Effector CD8-positive, alpha-beta T cell (primary cell): Measurements from ENCODE around the gene TMEM245.
"Not testable (repeated sequence)": the region's sequence is repeated elsewhere in the genome, so short reads cannot be mapped to it uniquely, and the experiment has no call there.

Experiments used
- DNase-seq: peaks from one replicate; lab custom pipeline; 2025; lab: John Stamatoyannopoulos, UW

The TMEM245 gene

DNA sequence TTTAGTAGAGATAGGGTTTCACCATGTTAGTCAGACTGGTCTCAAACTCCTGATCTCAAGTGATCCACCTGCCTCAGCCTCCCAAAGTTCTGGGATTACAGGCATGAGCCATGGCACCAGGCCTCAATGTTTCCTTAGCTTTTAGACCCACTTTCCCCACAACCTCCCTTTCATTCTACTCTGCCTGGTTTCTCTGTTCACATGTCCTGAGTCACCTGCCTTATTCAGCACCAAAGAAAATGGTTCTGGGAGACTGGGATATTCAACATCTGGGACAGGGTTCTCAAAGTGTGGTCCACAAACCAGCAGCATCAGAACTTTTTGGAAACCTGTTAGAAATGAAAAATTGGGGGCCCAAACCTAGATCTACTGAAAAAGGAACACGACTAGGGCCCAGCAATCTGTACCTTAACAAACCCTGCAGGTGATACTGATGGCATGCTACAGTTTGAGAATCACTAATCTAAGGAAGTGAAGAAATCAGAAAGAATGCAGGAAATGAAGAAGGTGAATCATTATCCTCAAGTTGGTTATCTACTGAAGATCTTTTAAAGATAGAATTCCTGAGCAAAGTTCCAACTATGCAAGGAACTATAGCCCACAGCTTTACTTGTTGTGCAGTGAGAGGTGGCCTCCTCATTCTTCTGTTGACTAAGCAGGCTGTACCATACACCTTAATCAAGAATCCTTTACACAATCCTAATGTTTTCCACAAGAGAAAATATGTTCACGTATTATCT, 54.6 kb downstream of the TMEM245 start:
- no peak for DNase-seq

DNA sequence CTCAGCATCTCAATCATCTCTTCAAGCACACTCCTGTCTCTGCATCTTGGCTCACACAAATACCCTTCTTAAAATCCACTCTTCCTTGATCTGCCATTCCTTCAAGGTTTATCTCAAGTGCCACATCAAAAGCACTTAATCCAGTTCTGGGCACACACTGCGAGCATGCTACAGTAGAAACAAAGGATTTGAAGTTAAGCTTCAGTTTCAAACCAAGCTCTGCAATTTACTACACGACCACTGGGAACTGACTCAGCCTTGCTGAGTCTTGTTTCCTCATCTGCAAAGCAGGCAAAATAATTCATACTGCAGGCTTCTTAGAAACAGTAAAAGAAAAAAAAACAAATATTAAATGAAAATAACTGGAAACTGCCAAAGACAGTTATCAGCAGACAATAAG, 56.0 kb downstream of the TMEM245 start:
- DNase-seq = no peak

DNA sequence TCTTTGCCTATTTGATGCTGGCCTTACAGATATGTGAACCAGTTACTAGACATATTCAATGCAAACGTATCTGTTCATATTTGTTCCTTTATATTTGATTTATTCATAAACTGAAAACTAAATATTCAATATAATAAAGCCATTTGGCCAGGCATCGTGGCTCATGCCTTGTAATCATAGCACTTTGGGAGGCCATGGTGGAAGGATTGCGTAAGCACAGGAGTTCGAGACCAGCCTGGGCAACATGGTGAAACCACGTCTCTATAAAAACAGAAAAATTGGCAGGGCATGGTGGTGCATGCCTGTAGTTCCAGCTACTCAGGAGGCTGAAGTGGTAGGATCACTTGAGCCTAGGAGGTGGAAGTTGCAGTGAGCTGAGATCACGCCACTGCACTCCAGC, 57.2 kb downstream of the TMEM245 start:
- DNase-seq = no peak

DNA sequence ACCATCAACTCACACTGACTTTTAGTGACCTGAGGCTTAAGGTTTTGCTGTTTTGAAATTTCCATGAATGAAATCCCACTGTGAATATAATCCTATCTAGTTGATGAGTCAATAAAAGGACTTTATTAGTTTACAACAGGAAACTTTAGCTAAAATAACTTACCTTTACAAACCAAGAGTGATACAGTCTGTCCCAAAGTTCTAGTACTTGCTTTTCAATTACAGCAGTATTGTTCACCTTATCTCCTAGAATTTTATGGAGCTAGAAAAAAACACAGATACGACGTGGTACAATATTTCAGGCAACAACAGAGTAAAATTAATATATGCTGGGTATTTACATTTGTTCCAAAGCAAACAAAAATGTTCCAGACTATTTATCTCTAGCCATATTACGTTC, 59.6 kb downstream of the TMEM245 start:
- no peak for DNase-seq

DNA sequence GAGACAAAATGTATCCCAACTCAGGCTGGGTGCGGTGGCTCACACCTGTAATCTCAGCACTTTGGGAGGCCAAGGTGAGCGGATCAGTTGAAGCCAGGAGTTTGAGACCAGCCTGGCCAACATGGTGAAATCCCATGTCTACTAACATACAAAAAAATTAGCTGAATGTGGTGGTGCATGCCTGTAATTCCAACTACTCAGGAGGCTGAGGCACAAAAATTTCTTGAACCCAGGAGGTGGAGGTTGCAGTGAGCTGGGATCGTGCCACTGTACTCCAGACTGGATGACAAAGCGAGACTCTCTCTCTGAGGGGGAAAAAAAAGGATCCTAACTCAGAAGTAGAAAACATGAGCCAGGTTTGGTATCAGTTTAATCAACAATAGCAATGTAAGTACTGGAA, 66.6 kb downstream of the TMEM245 start:
- not testable (repeated sequence) for DNase-seq

DNA sequence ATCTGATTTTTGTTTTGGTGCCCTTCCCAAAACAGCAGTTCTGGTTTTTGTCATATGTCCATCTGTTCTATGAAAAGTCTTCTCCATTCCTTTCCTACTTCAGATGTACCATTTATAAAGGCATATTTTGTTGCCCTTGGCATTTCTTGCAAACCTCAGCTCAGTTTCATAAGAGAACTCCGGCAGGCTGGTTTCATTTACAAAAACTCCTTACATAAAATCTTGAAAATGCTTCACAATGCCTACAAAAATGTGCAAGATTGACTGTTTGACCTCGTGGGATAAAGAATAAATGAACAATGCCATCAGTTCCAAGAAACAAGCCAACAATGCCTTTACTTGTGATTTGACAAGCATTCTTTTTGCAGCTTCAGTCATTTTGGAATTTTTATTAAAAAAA, 67.3 kb downstream of the TMEM245 start:
- no peak for DNase-seq

DNA sequence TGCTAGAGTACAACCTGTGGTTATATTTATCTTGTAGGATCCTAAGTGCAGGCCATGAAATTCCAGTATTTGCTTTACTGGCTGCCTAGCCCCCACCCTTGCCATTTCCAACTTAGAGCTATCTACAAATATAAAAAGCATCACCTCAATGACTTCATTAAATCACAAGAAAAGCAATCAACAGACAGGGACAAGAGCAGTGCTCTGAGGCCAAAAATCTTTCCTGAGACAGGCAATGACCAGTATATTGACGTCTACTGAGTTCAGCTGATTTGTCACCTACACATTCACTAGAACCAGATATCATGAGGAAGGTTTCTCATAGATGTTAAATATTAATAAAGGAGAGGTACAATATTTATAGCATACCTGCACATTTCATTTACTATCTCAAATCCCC, 68.0 kb downstream of the TMEM245 start:
- no peak for DNase-seq

DNA sequence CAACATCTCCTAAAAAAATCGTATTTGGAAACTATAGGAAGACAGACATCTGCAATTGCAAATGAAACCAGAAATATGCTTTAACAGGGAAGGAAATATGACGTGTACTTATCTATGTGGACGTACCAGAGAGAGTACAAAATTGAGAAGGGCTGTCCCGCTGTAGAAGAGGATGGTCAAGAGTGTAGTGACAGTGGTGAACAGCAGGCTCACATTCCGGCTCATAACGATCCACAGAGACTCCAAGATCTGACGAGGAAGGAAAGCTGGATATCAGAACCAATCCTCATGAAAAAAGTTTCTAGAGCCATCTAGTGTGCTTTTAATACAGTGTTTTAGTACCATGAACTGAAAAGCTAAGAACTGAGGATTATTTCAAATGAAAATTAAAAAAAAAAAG, 69.3 kb downstream of the TMEM245 start:
- DNase-seq = no peak

DNA sequence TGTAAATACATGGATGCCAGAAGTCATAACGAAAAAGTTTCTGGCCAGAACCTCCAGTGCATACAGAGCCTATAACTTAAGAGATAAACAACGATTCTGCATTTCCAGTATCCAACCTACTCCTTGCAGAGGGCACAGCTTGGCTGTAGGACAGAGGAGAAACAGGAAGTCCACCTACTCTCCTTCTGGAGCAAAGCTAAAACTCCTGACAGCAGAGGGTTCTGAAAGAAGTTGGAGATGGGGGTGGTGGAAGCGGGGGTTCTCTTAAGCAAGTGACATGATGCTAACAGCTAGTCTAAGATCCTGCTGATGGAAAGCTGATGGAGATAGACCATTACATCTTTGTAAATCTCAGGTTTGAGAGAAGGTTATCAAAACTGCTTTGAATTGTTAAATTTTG, 70.9 kb downstream of the TMEM245 start:
- DNase-seq = no peak

DNA sequence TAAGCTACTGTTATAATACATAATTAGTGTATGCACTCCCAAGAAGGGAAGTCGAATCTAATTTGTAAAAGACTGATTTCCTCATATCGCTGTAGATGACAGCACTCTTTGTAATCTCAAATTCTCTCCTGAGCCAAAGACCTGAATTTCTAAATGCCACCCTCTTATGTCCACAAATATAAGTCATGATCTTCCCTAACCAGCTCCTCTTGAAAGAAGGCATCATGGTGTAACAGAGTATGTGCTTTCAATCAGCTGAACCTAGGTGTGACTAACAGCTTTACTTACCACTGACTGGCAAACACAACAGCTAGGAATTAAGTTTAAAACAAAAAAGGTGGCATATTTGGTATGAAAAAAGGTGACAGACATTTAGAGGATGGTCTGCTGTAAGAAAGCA, 72.5 kb downstream of the TMEM245 start:
- DNase-seq = no peak

DNA sequence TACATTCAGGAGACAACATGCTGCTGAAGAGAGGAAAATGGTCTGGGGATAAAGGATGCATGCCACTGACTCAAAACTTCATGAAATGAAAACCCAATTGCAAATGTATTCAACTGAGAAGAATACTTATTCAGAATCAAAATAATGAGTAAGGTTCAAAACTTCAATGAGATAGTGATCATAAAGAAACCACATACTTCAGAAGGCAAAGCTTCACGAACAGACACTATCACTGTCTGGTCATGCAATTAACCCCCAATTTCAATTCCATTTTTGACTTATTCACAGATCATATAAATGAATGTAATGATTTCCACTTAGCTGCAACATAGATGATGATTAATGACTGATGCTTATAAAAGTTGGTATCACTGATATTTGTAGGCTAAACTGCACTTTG, 73.4 kb downstream of the TMEM245 start:
- no peak for DNase-seq

DNA sequence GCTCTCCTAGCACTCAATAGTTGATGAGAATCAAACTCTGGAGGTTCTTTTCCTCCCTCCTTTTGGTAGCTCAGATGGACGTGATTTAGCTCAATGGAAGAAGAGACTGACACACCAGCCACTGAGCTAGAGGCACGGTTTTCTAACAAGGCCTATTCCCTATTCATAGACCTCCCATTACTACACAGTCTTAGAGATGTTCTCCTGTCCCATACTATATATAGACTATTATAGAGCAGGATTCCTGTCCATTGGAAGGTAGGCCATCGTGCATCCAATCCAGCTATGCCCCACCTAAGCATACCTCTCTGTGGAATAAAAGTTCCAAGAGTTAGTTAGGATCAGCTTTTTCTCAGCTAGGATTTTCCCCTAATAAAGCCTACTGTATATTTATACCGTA, 76.2 kb downstream of the TMEM245 start:
- no peak for DNase-seq

DNA sequence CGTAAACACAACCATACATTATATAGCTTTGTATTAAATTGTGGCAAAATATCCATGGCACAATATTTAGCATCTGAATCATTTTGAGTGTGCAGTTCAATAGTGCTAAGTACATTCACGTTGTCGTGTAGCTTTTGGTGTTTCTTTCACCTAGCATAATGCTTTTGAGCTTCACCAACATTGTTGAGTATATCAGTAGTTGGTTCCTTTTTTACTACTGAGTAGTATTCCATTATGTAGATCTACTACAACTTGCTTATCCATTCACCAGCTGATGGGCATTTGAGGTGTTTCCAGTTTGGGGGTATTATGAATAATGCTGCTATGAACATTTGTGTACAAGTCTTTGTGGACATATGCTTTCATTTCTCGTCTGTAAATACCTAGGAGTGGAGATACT, 79.2 kb downstream of the TMEM245 start:
- no peak for DNase-seq

DNA sequence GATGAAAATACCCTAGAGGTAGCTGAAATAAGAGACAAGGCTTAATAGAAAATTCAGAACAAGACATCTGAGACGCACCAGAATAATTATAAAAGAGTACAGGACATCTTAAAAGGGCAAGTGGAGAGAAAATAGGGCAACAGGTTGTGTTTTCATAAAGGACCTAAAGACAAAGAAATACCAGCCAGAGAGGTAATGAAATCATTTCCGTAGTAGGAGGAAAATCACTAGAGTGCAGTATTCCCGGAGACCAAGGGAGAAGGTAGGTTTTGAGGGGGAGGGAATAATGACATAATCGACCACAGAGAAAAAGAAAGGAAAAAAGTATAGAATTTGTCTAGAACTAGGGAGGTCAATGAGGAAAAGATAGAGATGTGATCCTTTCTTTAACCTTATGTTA, 80.2 kb downstream of the TMEM245 start:
- DNase-seq = no peak

DNA sequence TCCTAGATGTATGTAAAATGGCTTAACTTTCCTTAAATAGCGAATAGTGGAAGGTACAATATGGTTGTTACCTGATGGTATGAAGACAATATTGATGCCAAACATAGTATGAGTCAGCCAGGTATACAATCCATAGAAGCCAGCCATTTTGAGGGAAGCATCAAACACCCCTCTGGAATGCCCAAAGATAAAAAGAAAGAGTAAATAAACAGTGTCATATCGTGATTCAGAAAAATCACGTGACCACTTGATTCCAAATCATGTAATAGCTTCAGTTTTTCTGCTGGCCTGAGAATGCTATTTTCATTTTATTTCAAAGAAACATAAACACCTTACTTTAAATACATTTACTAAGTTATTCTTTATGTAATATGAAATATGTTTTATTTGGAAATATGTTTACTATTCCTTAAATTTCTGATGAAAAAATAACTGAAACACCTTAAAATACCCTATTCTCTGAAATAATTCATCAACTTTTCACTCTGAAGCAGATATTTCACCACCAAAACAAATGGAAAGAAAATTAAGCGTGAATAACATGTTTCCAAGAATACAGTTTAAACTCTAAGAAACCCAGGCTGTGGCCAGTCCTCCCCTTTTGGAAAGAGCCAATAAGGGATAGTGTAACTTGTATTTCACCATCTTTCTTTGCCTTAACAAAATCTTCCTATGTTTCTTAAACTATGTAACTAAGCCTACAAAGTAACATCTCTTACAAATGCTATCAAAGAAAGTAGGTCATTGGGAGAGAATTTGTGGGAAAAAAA, 81.6 kb downstream of the TMEM245 start:
- no peak for DNase-seq

DNA sequence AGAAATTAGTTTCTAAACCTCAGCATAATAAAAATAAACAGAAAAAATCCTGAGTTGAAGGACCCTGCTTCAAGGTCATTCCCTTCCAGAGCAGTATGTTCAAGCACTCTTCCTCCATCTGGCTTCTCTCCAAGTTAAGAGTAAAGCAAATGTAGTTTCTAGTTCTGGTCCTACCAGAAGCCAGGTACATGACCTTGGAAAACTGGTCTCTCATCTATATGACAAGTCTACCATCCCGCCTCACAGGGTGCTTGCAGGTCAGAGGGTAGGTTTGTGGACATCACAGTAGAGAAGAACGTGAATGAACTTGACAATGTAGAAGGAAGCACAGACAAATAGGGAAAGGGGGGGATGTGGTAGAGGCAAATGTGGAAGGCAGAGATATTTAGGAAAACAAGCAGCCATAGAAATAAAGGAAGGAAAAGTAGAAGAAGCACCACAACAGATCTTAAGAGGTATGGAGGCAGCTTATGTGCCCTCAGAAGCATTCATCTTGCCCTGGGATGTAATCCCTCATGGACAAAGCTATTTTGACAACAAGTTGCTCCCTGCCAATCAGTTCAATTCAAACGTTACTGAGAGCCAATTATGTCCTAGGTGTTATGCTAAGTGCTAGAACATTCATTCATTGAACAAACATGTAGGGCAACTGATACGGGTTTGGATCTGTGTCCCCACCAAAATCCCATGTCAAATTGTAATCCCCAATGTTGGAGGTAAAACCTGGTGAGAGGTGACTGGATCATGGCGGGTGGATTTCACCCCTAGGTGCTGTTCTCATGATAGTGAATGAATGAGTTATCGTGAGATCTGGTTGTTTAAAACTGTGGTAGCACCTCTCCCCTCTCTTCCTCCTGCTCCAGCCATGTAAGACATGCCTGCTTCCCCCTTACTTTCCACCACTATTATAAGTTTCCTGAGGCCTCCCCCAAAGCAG, 82.7 kb downstream of the TMEM245 start:
- DNase-seq = no peak

DNA sequence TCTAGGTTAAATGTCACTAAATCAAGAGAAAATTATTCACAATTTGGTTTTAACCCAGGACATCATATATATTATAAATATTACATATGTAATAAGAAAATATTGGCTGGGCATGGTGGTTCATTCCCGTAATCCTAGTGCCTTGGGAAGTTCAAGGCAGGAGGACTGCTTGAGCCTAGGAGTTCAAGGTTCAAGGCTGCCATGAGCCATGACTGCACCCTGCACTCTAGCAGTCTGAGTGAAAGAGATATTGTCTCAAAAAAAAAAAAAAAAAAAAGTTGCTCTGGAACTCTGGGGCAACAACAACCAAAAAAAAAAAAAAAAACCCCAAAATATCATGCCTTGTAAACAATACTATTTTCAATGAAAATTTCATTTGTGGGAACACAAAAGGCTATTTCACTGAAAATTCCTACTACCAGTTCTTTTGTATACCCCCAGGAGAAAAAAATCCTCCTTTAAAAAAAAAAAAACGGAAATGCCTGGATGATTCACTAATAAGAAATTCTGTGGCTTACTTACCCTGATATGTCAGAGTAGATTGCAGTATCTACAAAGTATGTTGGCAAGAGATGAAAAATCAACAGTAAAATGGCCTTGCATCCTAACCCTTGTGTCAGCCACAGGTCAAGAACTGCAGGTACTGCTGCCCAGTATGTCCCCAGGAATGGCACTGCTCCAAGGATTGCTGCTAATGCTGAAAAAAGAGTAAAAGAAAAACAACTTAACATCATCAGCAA, 83.9 kb downstream of the TMEM245 start:
- DNase-seq = no peak

DNA sequence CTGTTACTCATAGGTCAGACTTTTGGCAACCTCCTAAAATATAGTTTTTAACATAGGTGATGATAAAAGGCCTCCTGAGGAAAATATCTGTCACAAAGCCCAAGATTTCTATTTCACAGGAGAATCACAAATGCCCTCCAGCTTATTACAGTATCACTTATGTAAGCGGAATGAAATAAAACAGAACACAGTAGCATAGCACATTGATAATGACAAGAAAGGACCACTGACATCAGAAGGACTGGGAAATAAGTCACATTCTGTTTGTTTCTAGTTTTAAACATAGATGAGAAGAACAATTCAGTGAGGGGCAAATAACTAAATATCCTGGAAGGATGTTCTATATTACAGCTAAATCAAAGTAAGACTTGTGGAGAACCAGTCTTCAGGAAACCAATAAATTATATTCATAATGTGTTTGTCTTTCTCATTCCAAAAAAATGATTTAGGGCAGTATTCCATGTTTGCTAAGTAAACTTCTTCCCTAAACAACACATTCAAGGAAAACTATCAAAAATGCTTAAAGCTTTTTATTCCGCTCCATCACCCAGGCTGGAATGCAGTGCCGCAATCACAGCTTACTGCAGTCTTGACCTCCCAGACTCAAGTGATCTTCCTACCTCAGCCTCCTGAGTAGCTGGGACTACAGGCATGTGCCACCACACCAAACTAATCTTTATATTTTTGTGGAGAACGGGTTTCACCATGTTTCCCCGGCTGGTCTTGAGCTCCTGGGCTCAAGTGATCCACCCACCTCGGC, 85.6 kb downstream of the TMEM245 start:
- DNase-seq = no peak

DNA sequence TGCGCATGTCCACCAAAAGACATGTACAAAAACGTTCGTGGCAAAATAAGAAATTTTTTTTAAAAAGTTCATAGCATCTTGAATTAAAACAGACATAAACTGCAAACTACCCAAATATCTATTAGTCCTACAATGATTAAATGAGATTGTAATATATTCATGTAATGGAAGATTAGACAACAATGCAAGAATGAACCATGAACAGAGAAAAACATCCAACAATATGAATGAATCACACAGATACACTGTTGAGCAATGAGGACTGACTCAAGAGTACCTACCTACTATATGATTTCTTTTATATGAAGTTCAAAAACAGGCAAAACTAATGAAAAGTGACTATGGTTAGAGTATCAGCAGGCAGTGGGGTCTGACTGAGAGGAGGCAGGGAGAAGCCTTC, 88.5 kb downstream of the TMEM245 start:
- DNase-seq = no peak

DNA sequence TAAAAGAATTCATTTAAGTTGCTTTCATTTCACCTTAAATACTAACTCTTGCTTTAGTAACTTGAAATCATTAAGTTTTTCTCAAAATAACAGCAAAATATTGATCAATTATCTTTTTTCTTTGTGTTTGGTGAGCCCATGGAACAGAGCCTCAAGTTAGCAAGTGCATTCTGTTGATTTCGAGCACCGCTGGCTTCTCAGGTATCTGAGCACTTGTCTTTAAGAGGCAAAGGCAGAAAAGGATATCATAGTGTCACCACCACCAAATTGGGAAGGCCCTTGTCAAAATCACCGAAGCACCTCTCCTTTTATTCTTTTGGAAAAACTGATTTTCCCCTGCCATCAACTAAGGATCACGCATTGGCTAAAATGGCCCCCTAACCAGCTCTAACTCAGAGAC, 89.3 kb downstream of the TMEM245 start:
- DNase-seq = no peak

DNA sequence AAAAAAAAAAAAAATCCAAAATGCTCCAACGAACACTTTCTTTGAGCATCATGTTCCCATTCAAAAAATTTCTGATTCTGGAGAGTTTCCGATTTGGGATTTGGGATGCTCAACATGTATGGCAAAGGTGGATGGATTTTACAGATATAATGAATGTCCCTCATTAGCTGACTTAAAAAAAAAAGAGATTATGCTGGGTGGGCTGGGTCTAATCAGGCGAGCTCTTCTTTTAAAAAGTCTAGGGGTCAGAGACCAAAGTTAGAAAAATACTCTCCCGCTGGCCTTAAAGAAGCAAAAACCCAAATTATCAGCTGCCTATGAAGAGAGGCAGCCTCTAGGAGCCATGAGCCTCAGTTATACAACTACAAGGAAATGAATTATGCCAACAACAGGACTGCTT, 91.3 kb downstream of the TMEM245 start:
- no peak for DNase-seq
